ENCODE results near the gene FRMPD4.

DNA sequence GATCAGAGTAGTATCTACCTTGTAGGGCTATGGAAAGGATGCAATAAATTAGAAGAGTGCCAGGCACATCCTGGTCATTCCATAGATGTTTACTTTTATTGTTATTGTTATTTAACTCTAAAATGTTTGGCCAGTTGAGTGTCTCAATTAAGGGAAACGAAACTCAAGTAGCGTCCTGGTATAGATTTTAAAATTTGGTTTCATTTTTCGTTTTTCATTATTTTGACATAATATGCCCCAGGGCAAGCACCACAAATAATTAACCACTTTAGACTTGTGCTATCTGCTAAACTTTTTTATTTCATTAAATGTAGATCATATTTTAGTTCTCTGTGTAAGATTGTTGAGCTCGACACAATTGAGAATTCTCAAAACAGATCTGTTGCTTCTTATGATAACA, 473.2 kb downstream of the FRMPD4 start:
- TF ChIP-seq, protein P1, sequence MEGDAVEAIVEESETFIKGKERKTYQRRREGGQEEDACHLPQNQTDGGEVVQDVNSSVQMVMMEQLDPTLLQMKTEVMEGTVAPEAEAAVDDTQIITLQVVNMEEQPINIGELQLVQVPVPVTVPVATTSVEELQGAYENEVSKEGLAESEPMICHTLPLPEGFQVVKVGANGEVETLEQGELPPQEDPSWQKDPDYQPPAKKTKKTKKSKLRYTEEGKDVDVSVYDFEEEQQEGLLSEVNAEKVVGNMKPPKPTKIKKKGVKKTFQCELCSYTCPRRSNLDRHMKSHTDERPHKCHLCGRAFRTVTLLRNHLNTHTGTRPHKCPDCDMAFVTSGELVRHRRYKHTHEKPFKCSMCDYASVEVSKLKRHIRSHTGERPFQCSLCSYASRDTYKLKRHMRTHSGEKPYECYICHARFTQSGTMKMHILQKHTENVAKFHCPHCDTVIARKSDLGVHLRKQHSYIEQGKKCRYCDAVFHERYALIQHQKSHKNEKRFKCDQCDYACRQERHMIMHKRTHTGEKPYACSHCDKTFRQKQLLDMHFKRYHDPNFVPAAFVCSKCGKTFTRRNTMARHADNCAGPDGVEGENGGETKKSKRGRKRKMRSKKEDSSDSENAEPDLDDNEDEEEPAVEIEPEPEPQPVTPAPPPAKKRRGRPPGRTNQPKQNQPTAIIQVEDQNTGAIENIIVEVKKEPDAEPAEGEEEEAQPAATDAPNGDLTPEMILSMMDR (IDR thresholded peaks at IDR 0.05) = no peak
- no peak for TF ChIP-seq POLR2A (IDR thresholded peaks at IDR 0.05)

Data from adrenal gland (tissue), 5 donors.